Choroid plexus epithelial cell (primary cell): ENCODE data around the gene ENOX1.
"Not testable (repeated sequence)": the region's sequence is repeated elsewhere in the genome, so short reads cannot be mapped to it uniquely, and the experiment has no call there.

Experiments used
- DNase-seq: peaks from one replicate; pipeline ENCODE4 v3.0.0-alpha.2; 2010; ENCODE audit warnings: low read depth
- H3K4me3 ChIP-seq: 2 replicates; pipeline ENCODE4 v1.5.1; 2011; ENCODE audit warnings: low read depth, mild to moderate bottlenecking, control low read depth, low read length, moderate library complexity
- CTCF ChIP-seq: conservative IDR thresholded peaks from 2 replicates; pipeline ENCODE4 v1.5.1; 2011; ENCODE audit warnings: low read depth, mild to moderate bottlenecking, control low read depth, inconsistent platforms, low read length, moderate library complexity

Gene ENOX1

GRCh38 chr13:43426355-43426754 lies 360.4 kb downstream of the ENOX1 start:
- DNase-seq = no peak
- H3K4me3 ChIP-seq = no peak overlapping the region
- TF ChIP-seq CTCF = no peak

- no peak for DNase-seq
- H3K4me3 ChIP-seq = no peak overlapping the region
- TF ChIP-seq CTCF = no peak
Measured at GRCh38 chr13:43425234-43425633, 361.5 kb downstream of the ENOX1 start.

- H3K4me3 ChIP-seq = no peak overlapping the region
- DNase-seq = no peak
- TF ChIP-seq CTCF = no peak
Measured at GRCh38 chr13:43424412-43424811, 362.4 kb downstream of the ENOX1 start.

GRCh38 chr13:43422116-43422515 lies 364.7 kb downstream of the ENOX1 start:
- no peak for TF ChIP-seq CTCF

GRCh38 chr13:43416842-43417241 lies 369.9 kb downstream of the ENOX1 start:
- not testable (repeated sequence) for H3K4me3 ChIP-seq, DNase-seq

More at GRCh38 chr13:43422116-43422515, 364.7 kb downstream of the ENOX1 start:
- H3K4me3 ChIP-seq = no peak overlapping the region
- DNase-seq = no peak

- DNase-seq, H3K4me3 ChIP-seq: not testable (repeated sequence)
Measured at GRCh38 chr13:43416408-43416807, 370.4 kb downstream of the ENOX1 start.

GRCh38 chr13:43415903-43416391 lies 370.8 kb downstream of the ENOX1 start:
- H3K4me3 ChIP-seq, DNase-seq: not testable (repeated sequence)

- no peak for TF ChIP-seq CTCF
- DNase-seq = no peak
- H3K4me3 ChIP-seq = no peak overlapping the region
Measured at GRCh38 chr13:43414111-43414510, 372.7 kb downstream of the ENOX1 start.

- no peak overlapping the region for H3K4me3 ChIP-seq
- no peak for TF ChIP-seq CTCF
- no peak for DNase-seq
Measured at GRCh38 chr13:43411741-43412140, 375.0 kb downstream of the ENOX1 start.
